GM19043 (cell line): ENCODE data around the gene PIGU.
"Not testable (repeated sequence)": the region's sequence is repeated elsewhere in the genome, so short reads cannot be mapped to it uniquely, and the experiment has no call there.

Experiments used
- ATAC-seq: cut with Tn5 transposase; IDR thresholded peaks from one replicate; pipeline ENCODE4 v1.9.1; 2021; ENCODE audit warnings: low read depth; ENCODE audit not compliant: unreplicated experiment

The PIGU gene

GRCh38 chr20:34676642-34677373 lies at the start of gene PIGU:
TSS of gene PIGU (minus strand) at chr20:34677092. CDS start at chr20:34677085, 7 bp downstream.
- ATAC-seq, result peak; percentile 95

GRCh38 chr20:34724172-34724571 lies 47.3 kb upstream of the PIGU start:
- ATAC-seq, result no peak

GRCh38 chr20:34722560-34722959 lies 45.7 kb upstream of the PIGU start:
- not testable (repeated sequence) for ATAC-seq

- no peak for ATAC-seq
These were observed 43.4 kb upstream of the PIGU start for GRCh38 chr20:34720266-34720665.

GRCh38 chr20:34719242-34720017 lies 42.5 kb upstream of the PIGU start:
- ATAC-seq, result peak; percentile 78

GRCh38 chr20:34717230-34718095 lies 40.6 kb upstream of the PIGU start:
- ATAC-seq, result no peak

GRCh38 chr20:34716921-34717229 lies 40.0 kb upstream of the PIGU start:
- ATAC-seq, result no peak

- ATAC-seq, result no peak
These were observed 38.5 kb upstream of the PIGU start for GRCh38 chr20:34715384-34715783.

GRCh38 chr20:34713944-34714515 lies 37.1 kb upstream of the PIGU start:
- ATAC-seq, result not testable (repeated sequence)

- no peak for ATAC-seq
These were observed 36.5 kb upstream of the PIGU start for GRCh38 chr20:34713194-34713943.

- no peak for ATAC-seq
These were observed 35.8 kb upstream of the PIGU start for GRCh38 chr20:34712525-34713192.

- no peak for ATAC-seq
These were observed 35.0 kb upstream of the PIGU start for GRCh38 chr20:34711813-34712430.

- no peak for ATAC-seq
These were observed 34.1 kb upstream of the PIGU start for GRCh38 chr20:34710861-34711574.

GRCh38 chr20:34710568-34710839 lies 33.6 kb upstream of the PIGU start:
- ATAC-seq, result no peak

- ATAC-seq, result peak; percentile 23
These were observed 33.1 kb upstream of the PIGU start for GRCh38 chr20:34709831-34710567.

- peak; percentile 35 for ATAC-seq
These were observed 32.3 kb upstream of the PIGU start for GRCh38 chr20:34709044-34709830.

- no peak for ATAC-seq
These were observed 31.7 kb upstream of the PIGU start for GRCh38 chr20:34708621-34709043.
